Stomach (tissue), 4 donors: Measurements from ENCODE around the gene KCNK2.

Experiments
- EP300 ChIP-seq: sonication (generic); formaldehyde crosslinking; IDR thresholded peaks from one replicate; pipeline ENCODE4 v1.6.1; 2017; ENCODE audit warnings: antibody characterized with exemption
- POLR2AphosphoS5 ChIP-seq, 3 donors: sonication (generic); formaldehyde crosslinking; IDR thresholded peaks; one replicate each; pipeline ENCODE4 v1.6.1; 2016; ENCODE audit warnings: antibody characterized with exemption in 3 of 3
- TF ChIP-seq, protein P1 (sequence below), 7 experiments: fragments of 450-650 bp in 4 of 7; fragments of 200-600 bp in 3 of 7; sonication (generic) in 3 of 7; IDR thresholded peaks; one replicate each; pipeline ENCODE4 v1.5.1; 2016 to 2019; ENCODE audit warnings: antibody characterized with exemption in 7 of 7, control low read depth in 2 of 7, mild to moderate bottlenecking in 1 of 7

DNA sequence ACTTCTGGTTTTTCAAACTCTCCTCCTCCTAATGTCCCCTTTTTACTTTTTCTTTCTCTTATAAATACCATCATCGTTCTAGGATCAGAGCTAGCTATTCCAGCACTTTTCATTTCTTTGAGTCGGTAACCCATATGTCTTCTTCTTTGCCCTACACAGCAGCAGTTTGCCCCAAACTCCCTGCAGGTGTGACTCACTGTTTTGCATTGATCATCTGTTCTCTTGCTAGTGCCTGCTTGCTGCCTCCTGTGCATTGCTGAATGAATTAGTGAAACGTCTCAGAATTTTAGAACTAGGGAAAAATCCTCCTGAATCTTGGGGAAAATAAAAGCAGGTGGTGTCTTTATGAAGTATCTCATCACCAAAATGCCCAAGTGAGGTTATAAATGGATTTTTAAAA, 21.7 kb downstream of the KCNK2 start:
- TF ChIP-seq, protein P1, sequence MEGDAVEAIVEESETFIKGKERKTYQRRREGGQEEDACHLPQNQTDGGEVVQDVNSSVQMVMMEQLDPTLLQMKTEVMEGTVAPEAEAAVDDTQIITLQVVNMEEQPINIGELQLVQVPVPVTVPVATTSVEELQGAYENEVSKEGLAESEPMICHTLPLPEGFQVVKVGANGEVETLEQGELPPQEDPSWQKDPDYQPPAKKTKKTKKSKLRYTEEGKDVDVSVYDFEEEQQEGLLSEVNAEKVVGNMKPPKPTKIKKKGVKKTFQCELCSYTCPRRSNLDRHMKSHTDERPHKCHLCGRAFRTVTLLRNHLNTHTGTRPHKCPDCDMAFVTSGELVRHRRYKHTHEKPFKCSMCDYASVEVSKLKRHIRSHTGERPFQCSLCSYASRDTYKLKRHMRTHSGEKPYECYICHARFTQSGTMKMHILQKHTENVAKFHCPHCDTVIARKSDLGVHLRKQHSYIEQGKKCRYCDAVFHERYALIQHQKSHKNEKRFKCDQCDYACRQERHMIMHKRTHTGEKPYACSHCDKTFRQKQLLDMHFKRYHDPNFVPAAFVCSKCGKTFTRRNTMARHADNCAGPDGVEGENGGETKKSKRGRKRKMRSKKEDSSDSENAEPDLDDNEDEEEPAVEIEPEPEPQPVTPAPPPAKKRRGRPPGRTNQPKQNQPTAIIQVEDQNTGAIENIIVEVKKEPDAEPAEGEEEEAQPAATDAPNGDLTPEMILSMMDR (IDR thresholded peaks at IDR 0.05) = no peak
- TF ChIP-seq EP300 = no peak
- TF ChIP-seq POLR2AphosphoS5 (IDR thresholded peaks at IDR 0.05) = no peak
